HG03060 (cell line): ENCODE data around the gene SNED1.
"Not testable (repeated sequence)": the region's sequence is repeated elsewhere in the genome, so short reads cannot be mapped to it uniquely, and the experiment has no call there.

Experiments used
- ATAC-seq: cut with Tn5 transposase; IDR thresholded peaks from one replicate; pipeline ENCODE4 v1.9.1; 2021; ENCODE audit warnings: low read depth, moderate number of reproducible peaks; ENCODE audit not compliant: unreplicated experiment

SNED1 gene

DNA sequence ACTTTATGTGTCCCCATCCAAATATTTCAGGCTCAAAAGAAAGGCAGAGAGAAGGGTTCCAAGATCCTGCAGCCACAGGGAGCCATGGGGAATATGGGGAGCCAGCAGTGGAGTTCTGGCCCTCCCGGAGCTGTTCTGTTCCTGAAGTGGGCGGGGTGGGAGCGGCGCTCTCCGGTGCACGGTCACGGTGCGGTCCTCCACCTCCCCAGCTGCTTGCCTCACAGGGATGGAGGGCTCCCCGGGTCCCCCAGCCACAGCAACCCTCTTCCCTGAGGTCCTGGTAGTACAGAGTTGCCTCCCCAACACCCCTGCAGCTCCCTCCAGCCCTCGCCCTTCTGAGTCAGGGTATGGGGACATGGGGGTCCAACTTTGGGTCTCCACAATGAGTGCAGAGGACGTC lies 26.2 kb upstream of the SNED1 start:
- ATAC-seq: no peak

DNA sequence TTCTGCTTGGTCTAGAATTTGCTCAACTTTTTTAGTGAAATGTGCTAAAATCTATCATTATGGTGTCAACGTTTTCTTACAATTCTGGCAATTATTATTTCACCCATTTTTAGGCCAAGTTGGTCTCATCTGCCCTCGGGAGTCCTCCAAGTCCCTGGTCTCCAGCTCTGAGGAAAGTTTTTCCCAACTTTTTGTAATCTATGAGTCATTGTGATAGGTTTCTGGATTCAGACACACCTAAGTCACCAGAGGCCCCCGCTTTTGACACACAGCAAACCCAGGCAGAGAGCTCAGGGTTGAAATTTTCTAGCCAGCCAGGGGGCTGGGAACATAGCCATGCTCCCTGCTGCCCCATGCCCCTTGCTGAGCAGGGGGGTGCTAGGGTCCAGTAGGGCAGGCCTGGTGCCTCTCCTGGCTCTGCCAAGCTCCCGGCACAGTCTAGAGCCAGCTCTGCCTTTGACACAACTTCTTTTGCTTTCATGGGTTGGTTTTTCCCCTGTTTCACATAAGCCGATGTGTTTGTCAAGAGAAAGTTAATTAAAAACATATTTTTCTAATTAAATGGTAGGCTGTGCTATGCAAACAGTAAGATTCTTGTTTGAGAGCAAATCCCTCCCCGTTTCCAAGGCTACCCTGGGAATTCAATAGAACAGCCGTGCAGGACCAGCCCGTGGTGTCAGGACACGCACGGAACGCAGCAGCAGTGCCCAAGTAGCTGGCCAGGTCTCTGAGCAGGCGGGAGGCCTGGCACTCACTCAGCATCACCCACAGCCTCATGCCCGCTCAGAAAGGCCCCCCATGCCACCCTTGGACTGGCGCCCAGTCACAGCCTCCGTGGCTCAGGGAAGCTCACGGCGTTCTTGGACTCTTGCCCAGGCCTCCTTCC lies 25.5 kb upstream of the SNED1 start:
- no peak for ATAC-seq

DNA sequence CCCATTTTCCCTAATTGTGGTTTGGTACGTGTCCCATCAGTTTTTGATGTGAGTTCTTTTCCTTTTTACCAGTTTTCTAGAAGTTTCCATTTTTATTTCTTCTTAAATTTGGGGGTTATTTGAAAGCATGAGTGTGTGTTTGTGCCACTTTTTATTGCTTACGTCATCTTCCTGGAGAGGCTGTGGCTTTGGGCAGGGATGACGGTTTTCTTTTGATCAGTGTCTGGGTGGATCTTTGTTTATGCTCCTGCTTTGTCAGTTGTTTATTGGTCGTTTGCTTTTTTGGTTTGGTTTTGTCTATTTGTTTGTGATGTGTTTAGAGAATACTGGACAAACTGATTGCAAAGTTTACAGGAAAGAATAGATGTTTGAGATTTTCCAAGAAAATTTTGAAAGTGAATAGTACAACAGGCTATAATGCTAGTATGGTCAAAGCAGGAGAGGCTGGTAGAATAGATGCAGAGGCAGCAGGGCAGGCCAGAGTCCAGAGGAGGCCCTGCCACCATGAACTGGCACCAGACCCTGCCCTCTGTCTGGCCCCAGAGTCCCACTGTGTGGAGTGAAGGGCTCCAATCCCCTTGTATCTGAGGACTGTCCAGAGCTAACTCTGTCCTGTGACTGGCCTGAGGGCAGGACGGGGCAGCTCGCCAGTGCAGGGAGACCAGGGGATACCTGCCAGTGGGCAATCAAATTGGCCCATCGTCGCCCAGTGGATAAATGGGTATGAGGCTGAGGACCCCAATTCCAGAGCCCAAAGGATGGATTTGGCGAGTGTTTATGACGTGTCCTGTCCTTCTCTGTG lies 23.4 kb upstream of the SNED1 start:
- no peak for ATAC-seq

DNA sequence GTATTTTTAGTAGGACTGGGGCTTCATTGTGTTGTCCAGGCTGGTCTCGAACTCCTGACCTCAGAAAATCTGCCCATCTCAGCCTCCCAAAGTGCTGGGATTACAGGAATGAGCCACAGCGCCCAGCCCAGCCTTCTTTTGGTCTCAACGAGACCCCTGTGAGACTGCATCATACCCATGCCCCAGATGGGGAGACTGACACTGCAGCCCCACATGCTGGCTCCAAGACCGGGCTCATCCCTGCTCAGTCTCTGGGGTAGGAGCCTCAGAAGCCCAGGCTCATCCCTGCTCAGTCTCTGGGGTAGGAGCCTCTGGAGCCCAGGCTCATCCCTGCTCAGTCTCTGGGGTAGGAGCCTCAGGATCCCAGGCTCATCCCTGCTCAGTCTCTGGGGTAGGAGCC lies 22.5 kb upstream of the SNED1 start:
- ATAC-seq: not testable (repeated sequence)

DNA sequence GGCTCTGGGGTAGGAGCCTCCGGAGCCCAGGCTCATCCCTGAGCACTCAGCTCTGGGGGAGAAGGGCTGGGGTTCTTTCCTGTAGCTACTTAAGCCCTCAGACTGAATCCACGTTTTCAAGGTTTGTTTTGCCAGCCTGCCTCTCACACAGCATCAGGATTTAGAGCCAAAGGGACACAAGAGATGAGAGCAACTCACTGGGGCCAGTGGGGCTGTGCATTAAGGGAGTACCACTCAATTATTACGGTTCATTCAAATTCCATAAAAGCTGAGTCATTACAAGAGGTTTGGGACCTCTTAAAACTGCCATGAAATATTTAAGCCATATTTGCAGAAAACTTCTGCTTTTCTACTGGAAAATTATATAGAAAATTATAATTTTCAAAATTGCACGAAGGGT lies 17.1 kb upstream of the SNED1 start:
- no peak for ATAC-seq

DNA sequence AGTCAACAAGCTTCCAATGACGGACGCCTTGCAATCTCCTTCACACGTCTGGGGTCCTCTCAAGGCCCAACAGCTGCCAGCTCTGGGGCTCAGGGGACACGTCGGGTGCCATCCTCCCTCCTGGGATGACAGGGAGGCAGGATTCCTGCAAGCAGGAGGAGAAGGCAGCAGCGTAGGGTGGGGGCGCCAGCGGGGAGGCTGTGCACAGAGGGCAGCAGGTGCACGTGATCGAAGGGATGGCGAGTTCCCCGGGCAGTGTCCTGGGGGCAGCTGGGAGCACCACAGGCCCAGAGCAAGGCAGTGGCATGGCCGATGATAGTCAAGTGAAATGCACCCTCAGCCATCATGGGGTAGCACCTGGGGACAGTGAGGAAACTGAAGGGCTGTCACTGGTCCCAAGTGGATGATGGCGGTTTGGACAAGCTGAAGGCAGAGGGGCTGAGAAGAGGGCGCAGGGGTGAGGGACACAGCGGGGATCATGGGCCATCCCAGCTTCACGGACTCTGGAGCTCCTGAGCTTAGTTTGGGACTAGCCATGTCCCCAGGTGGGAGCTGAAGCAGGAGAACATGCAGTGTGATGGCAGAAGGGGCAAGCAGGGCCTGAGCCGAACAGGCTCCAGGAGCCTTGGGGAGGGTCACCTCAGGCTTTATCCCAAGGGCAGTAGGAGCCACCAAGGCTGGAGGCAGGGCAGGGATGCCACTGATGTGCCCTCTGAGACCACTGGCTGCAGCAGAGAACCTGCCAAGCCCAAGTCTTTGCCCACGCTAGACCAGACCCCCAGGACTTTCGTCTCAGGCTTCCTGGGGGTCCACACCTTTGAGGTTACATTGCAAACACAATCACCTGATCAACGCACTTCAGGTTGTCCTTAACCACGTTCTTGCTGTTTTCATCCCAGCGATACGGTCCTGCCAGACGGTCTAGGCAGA lies 16.3 kb upstream of the SNED1 start:
- ATAC-seq: no peak

DNA sequence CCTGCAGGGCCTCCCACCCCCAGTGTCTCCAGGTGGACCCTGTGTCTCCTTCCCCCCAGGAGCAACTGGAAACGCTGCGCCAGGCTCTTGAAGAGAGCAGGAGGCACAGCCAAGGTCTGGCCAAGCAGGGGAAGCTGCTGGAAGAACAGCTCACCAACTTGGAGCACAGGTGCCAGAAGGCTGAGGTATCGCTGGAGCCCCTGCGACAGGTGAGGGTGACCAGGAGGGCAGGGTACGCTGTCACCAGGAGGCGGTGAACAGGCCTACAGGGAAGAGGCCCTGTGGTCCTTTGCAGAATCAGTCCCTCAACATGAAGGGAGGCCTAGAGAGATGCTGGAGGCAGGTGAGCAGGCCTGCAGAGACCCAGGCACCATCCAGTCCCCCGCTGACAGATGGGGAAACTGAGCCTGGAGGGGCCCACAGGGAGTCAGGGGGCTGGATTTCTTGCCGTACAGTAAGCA lies 15.6 kb upstream of the SNED1 start:
- no peak for ATAC-seq

DNA sequence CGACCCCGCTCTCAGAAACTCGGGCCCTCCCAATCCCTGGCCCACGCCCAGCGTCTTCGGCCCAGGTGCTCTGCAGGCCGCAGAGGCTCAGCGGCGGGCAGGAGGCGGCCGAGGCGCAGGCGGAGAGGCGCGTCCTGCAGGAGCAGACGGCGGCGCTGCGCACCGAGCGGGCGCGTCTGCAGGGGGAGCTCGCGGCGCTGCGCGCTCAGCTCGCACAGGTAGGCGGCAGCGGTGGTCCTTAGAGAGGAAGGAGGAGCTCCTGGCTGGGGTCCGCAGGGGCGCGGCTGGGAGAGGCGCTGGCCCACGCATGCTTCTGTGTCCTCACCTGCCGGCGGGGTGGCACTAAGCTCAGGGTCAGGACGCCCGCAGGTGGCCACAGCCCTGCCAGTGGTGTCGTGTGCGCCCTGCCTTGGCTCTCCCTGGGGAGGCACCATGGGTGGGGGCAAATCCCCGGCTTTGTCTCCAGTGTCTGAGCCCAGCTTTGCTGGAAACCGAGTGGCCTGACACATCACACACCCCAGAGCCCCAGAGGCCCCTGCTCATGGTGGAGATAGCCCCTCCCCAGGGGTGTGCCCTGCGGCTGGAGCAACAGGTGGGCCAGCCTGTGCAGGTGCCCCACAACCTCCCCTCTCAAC lies 14.9 kb upstream of the SNED1 start:
- ATAC-seq: no peak

DNA sequence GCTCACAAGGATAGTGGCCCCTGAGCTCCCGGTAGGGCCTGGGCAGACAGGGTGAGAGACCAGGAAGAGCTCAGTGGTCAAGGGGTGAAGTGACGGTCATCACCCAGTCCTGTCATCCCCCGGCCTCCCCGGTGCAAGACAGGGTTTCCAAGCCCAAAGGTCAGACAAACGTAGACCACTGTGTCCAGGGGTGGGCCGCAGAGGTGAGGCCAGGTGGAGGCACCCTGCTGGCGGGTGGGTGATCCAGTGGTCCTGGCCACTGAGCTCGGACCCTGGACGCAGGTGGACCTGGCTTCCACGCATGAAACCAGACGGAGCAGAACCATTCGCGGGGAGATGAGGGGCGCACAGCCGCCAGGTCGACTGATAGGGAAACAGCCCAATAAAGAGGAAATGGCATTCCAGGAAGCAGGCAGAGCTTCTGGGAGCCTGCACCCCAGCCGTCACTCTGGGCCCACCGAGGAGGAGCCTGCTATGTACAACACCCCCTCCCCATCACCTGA lies 14.4 kb upstream of the SNED1 start:
- no peak for ATAC-seq

DNA sequence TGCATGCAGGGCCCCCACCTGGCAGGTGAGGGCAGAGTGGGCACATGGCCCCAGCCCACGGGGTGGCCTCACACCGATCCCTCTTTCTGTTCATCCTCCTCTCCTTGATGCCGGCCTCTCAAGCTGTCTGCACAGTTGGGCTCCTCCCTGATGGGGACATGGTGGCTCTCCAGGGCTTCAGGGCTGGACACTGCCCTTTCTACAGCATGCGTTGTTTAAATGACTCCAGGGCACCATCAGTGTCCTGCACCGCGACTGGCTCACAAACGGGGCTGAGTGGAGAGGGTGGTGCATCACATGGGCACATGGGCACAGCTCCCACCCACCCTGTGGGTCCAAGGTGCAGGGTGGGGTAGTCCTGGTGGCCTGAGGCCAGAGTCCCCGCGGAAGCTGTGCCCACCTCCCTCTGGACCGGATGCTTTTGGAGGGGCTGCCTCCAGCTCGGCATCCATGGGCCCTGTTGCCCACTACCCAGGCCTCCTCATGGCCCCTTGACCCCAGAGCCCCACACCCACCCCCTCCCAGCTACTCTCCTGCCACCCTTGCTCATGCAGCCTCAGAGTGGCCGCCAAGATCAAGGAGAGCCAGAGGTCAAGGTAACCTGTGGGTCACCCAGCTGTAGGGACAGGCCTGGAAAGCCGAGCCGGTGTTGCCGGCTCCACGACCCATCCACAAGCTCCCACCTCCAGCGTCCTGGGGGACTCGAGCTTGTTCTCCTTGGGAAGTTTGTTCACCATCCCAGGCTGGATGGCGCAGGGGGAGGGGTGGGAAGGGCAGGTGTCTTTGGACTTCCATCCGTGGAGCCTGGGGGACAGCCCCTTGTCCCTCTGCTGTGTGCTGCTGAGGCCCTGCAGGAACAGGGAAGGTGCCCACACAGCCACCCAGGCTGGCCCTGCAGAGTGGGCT lies 12.3 kb upstream of the SNED1 start:
- no peak for ATAC-seq

DNA sequence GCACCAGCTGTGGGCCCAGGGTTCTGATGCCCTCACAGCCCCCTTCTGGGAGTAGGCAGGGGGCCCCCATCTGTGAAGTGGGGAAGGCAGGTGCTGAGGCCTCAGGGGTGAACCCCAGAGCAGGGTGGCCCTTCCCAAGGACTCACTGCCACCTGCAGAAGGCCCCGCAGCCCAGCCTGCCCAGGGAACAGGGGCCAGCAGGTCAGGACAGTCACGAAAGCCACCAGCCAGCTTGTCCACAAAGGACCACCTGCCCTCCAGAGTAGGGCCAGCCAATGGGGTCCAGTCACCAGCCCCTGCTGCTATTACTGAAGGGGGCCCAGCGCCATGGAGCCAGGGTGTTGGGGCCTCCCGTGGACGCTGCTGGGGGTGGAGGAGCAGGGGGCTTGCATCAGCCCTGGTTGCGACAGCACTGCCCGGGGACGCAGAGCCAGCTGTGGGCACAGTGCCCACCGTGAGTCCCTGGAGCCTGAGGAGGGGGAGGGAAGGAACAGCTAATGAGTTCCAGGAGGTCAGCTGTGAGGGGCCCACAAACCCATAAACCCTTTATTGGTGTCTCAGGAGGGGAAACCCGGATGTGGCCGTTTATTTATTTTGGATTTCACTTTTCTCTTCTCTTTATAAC lies 11.5 kb upstream of the SNED1 start:
- ATAC-seq: no peak

DNA sequence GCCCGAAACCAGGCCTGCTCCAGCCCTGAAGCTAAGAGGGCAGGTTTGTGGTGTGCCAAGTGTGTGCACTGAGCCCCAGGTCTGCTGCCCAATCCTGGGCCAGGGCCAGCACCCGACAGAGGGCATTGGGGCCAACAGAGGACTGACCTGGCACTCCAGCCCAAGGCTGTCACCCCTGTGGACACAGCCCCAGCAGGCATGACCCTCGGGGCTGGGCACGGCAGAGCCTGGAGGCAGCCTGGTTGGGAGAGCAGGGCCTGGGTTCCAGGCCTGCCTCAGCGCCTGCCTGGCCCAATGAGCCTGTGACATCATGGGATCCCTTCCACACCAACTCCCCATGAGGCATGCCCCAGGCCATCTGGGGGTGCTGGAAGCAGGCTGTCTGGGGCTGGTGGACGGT lies 10.8 kb upstream of the SNED1 start:
- ATAC-seq: no peak

DNA sequence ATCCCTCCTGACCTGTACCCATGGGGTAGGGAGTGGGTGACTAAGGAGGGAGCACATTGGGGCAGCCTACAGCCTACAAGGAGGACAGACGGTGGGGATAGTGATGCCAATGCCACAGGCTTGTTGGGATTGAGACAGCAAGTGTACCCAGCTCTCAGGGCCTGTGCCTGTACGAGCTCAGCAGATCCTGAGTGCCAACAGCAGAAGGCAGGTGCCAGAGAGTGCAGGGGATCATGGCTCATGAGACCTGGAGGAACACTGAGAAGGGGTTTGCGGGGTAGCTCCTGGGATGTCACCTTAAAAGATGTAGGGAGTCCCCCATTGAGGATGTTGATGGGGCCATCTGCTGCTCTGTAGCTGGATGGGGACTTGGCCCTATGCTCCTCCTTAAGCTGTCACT lies 10.3 kb upstream of the SNED1 start:
- no peak for ATAC-seq

DNA sequence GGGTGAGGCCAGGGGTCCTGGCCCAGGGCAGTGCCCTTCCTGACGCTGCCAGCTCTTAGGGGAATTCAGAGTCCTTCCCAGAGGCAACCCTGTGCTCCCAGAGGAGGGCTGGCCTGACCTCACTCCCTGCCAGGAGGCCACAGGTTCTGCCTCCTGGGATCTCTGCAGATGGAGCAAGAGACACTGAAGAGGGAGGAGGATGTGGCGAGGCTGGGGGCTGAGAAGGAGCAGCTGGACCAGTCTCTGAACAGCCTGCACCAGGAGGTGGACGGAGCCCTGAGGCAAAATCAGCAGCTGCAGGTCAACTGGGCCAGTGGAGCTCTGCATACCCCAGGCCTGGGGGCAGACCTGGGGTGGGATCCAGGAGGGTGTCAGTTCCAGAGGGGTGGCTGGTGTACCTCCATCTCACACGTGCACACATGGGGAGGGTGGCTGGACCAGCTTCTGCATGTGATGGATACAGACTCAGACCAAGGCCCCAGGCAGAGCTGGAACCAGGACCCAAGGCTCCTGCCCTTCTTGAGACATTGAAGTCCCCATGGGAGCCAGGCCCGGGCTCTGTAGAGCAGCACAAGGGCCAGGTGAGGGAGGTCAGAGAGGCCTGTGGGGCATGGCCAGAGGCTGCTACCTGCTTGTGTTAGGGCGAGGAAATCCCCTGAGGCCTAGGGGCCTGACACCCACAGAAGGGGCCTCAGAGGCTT lies 9.7 kb upstream of the SNED1 start:
- no peak for ATAC-seq

DNA sequence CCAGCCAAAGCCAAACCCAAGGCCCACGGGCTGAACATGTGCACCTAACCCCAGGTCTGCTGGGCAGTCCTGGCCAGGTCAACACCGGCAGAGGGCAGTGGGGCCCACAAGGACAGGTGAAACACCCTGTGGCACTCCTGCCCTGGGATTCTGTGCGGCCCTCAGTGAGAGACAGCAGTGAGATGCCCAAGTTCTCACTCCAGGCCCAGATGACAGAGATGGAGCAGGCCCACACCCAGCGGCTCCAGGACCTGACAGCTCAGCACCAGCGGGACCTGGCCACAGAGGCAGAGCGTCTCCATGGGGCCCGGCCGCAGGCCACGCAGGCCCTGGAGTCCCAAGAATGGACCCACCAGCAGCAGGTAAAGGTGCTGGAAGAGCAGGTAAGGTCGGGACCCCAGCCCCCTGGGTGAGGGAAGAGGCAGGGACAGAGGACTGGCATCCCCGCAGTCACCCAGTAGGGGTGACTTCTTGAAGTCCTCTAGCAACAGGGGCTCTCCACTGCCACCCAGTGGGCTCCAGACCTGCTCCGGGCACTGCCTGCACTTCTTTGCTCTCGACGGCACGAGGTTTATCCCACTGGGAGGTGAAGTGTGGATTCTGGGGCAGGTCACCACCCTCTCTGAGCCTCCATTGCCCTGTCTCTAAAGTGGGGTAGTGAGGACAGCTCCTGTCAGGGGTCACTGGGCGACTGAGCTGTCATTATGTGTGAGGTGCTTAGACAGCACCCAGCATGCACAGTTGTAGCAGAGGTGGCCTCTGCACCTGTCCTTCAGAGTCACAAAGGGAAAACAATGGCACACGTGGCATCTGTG lies 8.8 kb upstream of the SNED1 start:
- no peak for ATAC-seq

DNA sequence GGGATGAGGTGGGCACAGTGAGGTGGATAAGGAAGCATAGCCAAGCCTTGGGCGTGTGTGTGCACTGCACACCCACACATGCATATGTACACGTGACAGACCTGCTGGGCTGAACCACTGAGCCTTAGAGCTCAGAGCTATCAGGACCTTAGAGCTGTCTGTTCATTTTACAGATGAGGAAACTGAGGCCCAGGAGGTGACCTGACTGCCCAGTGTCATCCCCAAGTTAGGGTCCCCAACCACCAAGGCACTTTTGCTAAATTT lies 8.2 kb upstream of the SNED1 start:
- ATAC-seq: no peak

DNA sequence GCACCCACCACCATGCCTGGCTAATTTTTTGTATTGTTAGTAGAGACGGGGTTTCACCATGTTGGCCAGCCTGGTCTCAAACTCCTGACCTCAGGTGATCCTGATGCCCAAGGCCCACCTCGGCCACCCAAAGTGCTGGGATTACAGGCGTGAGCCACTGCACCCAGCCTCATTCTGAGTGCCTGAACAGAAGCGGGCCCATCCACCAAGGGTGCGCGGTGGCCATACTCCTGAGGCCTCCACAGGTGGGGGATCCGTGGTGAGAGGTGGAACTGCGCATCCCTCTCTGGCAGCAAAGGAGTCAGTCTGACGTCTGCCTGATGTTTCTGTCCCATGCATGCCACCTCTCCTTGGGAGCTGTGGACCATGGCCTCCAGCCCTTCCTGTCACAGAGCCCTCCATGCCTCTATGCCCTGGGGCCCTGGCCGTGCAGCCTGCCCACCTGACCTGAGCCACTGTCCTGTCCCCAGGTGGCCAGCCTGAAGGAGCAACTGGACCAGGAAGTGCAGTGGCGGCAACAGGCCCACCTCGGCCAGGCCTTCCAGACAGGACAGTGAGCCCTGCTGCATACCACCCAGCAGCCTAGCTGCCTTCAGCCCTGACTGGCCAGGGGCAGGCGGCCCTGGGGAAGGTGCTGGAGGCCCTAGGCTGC lies 7.6 kb upstream of the SNED1 start:
- ATAC-seq: no peak
